B cell (primary cell): Measurements from ENCODE around the gene DUSP18. TPM values are rescaled to one million over a fixed set of nuclear protein-coding genes. Genes with fewer than 3 reads are reported as not detected.
"Not testable (repeated sequence)": the region's sequence is repeated elsewhere in the genome, so short reads cannot be mapped to it uniquely, and the experiment has no call there.

ENCODE experiments used
- ATAC-seq: fragments of 200-7000 bp; cut with Tn5 transposase; one replicate; pipeline ENCODE4 v1.10.0; 2021; ENCODE audit warnings: low read depth, mild to moderate bottlenecking, moderate number of reproducible peaks, moderate library complexity
- CTCF ChIA-PET: fragments of 350-600 bp; sonication (Branson Sonifier 250); formaldehyde crosslinking; loops from one replicate; lab custom pipeline; 2021; ENCODE audit warnings: antibody characterized with exemption, inconsistent platforms; lab: Charles Lee
- POLR2A ChIA-PET: fragments of 350-600 bp; sonication (Branson Sonifier 250); formaldehyde crosslinking; loops from one replicate; lab custom pipeline; 2021; ENCODE audit warnings: antibody characterized with exemption; lab: Charles Lee
- DNase-seq: peaks from one replicate; pipeline ENCODE4 v3.0.0; 2013
- H2AFZ ChIP-seq: 2 replicates; pipeline ENCODE4 v1.6.1; 2012; ENCODE audit warnings: mild to moderate bottlenecking, low read depth, low read length; ENCODE audit not compliant: insufficient read depth, poor library complexity, severe bottlenecking
- H3K27ac ChIP-seq, 2 donors: 1 replicate in 1 of 2; 2 replicates in 1 of 2; pipeline ENCODE4 v1.5.1; 2012 to 2013; ENCODE audit warnings: low read length in 2 of 2, mild to moderate bottlenecking in 2 of 2, moderate library complexity in 1 of 2
- H3K27me3 ChIP-seq, 4 experiments: fragments of 200-600 bp in 1 of 4; sonication (generic) in 1 of 4; replicated peaks in 1 of 4; 1 replicate in 2 of 4; 2 replicates in 2 of 4; pipeline versions ENCODE4 v1.6.1 to v1.7.0; 2013 to 2016; ENCODE audit warnings: low read length in 3 of 4, mild to moderate bottlenecking in 2 of 4, mixed read lengths in 1 of 4, moderate library complexity in 1 of 4; ENCODE audit not compliant: insufficient read depth in 4 of 4, control insufficient read depth in 3 of 4; ENCODE audit errors: control extremely low read depth in 1 of 4
- H3K36me3 ChIP-seq, 2 experiments: replicated peaks in 1 of 2; 1 replicate in 1 of 2; 2 replicates in 1 of 2; pipeline versions ENCODE4 v1.6.1 to v1.7.1; 2013; ENCODE audit warnings: low read length in 1 of 2; ENCODE audit not compliant: insufficient read depth in 2 of 2, control insufficient read depth in 1 of 2; ENCODE audit errors: control extremely low read depth in 1 of 2, extremely low read depth in 1 of 2
- H3K4me1 ChIP-seq, 2 donors: fragments of 200-600 bp in 1 of 2; sonication (generic) in 1 of 2; 1 replicate in 1 of 2; 2 replicates in 1 of 2; pipeline versions ENCODE4 v1.5.1 to v1.6.1; 2013 to 2017; ENCODE audit warnings: low read length in 2 of 2; ENCODE audit not compliant: control insufficient read depth in 2 of 2, insufficient read depth in 2 of 2
- H3K4me2 ChIP-seq: replicated peaks from 2 replicates; pipeline ENCODE3; 2012; ENCODE audit warnings: mild to moderate bottlenecking, low read depth, low read length; ENCODE audit not compliant: poor library complexity, severe bottlenecking
- H3K4me3 ChIP-seq, 5 experiments: fragments of 200-600 bp in 1 of 5; sonication (generic) in 1 of 5; 1 replicate in 3 of 5; 2 replicates in 2 of 5; pipeline versions ENCODE4 v1.5.1 to v1.7.0; 2011 to 2016; ENCODE audit warnings: low read length in 4 of 5, mild to moderate bottlenecking in 4 of 5, low read depth in 2 of 5, control low read depth in 1 of 5, moderate library complexity in 1 of 5; ENCODE audit not compliant: insufficient read depth in 1 of 5; ENCODE audit errors: control extremely low read depth in 1 of 5, extremely low read depth in 1 of 5
- H3K79me2 ChIP-seq: fragments of 200-600 bp; sonication (generic); one replicate; pipeline ENCODE4 v1.6.0; 2016; ENCODE audit warnings: low read length; ENCODE audit not compliant: control insufficient read depth, insufficient read depth
- H3K9ac ChIP-seq: fragments of 200-600 bp; sonication (generic); 2 replicates; pipeline ENCODE4 v1.6.1; 2017; ENCODE audit warnings: mild to moderate bottlenecking, low read length, moderate library complexity
- H3K9me3 ChIP-seq, 3 donors: one replicate each; pipeline versions ENCODE4 v1.6.1 to v1.7.1; 2013; ENCODE audit warnings: low read length in 2 of 3; ENCODE audit not compliant: control insufficient read depth in 2 of 3, insufficient read depth in 1 of 3; ENCODE audit errors: control extremely low read depth in 1 of 3
- H4K20me1 ChIP-seq: 2 replicates; pipeline ENCODE4 v1.6.0; 2012; ENCODE audit warnings: mild to moderate bottlenecking, low read length; ENCODE audit not compliant: insufficient read depth, control insufficient read depth, poor library complexity, severe bottlenecking
- H3K27ac Mint-ChIP-seq: one replicate; pipeline ENCODE4 v1.8.0; 2021; ENCODE audit warnings: mixed read lengths
- H3K27me3 Mint-ChIP-seq: one replicate; pipeline ENCODE4 v1.8.0; 2021; ENCODE audit warnings: mixed read lengths
- H3K4me1 Mint-ChIP-seq: one replicate; pipeline ENCODE4 v1.8.0; 2021; ENCODE audit warnings: mixed read lengths
- H3K4me3 Mint-ChIP-seq: one replicate; pipeline ENCODE4 v1.8.0; 2021; ENCODE audit warnings: mixed read lengths
- H3K9me3 Mint-ChIP-seq: one replicate; pipeline ENCODE4 v1.8.0; 2022; ENCODE audit warnings: mixed read lengths; ENCODE audit not compliant: insufficient read depth
- CTCF ChIP-seq: fragments of 200-600 bp; IDR thresholded peaks from one replicate; pipeline ENCODE4 v1.8.0; 2022; ENCODE audit warnings: antibody characterized with exemption, mild to moderate bottlenecking
- EZH2 ChIP-seq: IDR thresholded peaks from 2 replicates; pipeline ENCODE4 v1.6.1; 2012; ENCODE audit warnings: borderline replicate concordance, low read depth, mild to moderate bottlenecking, moderate library complexity, low read length; ENCODE audit not compliant: insufficient read depth, poor library complexity, severe bottlenecking
- WGBS: methylation state at CpG from one replicate; pipeline ENCODE4 v1.1.5; 2013; ENCODE audit warnings: missing lambda C conversion rate; ENCODE audit not compliant: insufficient coverage; 5-methylcytosine and 5-hydroxymethylcytosine counted together
- intact Hi-C: fragments of 100-400 bp; cut with micrococcal nuclease; formaldehyde crosslinking; loops from one replicate; pipeline ENCODE4 v1.10.0; 2022
- polyA plus RNA-seq: library from polyadenylated mRNA; depleted of rRNA; stranded (reverse); fragments of >200 nt; gene quantifications from 2 replicates; pipeline ENCODE4 v1.2.3, GENCODE V29; 2012
- total RNA-seq, 2 donors: library from RNA; stranded (reverse); fragments of 120-200 nt in 1 of 2; gene quantifications; 1 replicate in 1 of 2; 2 replicates in 1 of 2; pipeline versions ENCODE4 v1.2.3 to v1.2.4, GENCODE V29; 2013 to 2022

DUSP18 gene
- total and polyA plus RNA-seq, 2 donors (not counting 1 experiment from before 2014, with no cell fraction given) = 20.6 to 21.2 TPM

- H3K27ac Mint-ChIP-seq = no peak overlapping the region
- Histone ChIP-seq H3K27ac (no peak overlapping the region), H3K79me2 (no peaks in the 10 kb centered on the region), H3K4me1 (no peaks in the 10 kb centered on the region), H2AFZ (no peak overlapping the region), H3K4me2 (no peak overlapping the region), H3K9ac (no peak overlapping the region), H4K20me1 (no peaks in the 10 kb centered on the region), H3K27me3 (peaks cover 0 to 3% (median 0%) of the 10 kb centered on the region in 4 experiments), H3K4me3 (no peak overlapping the region), H3K36me3 (no peaks in the 10 kb centered on the region), H3K9me3 (no peaks in the 10 kb centered on the region)
- DNase-seq (no peak), ATAC-seq (no peak)
- no peak for TF ChIP-seq CTCF
- TF ChIP-seq EZH2 = no peak
- no peaks in the 10 kb centered on the region for H3K9me3 Mint-ChIP-seq
- H3K4me3 Mint-ChIP-seq = no peak overlapping the region
- H3K4me1 Mint-ChIP-seq = no peaks in the 10 kb centered on the region
- no CpG with 5 or more reads among the region's 1 CpG for WGBS
- POLR2A ChIA-PET = no interaction called here
- CTCF ChIA-PET = interaction anchor here (0.5 kb wide), 1 partner anchor 212 kb away, joined by 3 read pairs; no protein-coding TSS in a partner anchor
- H3K27me3 Mint-ChIP-seq = peaks cover 39% of the 10 kb centered on the region
- intact Hi-C loops = no loop called here
Measured at GRCh38 chr22:30680991-30681770, 13.5 kb upstream of the DUSP18 start.

- peaks cover 39% of the 10 kb centered on the region for H3K27me3 Mint-ChIP-seq
- H3K4me2 ChIP-seq, H3K27ac Mint-ChIP-seq, DNase-seq, H3K4me1 Mint-ChIP-seq, intact Hi-C loops, CTCF ChIA-PET, H3K4me3 Mint-ChIP-seq, H3K9ac ChIP-seq, H3K4me3 ChIP-seq, H3K27ac ChIP-seq, H3K9me3 ChIP-seq, H3K4me1 ChIP-seq, H4K20me1 ChIP-seq, H3K27me3 ChIP-seq, H3K9me3 Mint-ChIP-seq, H3K79me2 ChIP-seq, H3K36me3 ChIP-seq, H2AFZ ChIP-seq, ATAC-seq: not testable (repeated sequence)
- WGBS = 83% methylated on average over 7 of the region's 12 CpGs
- POLR2A ChIA-PET = interaction anchor here (0.5 kb wide), 1 partner anchor 211 kb away, joined by 3 read pairs; no protein-coding TSS in a partner anchor
Measured at GRCh38 chr22:30679895-30680690, 12.4 kb upstream of the DUSP18 start.

- H3K27ac Mint-ChIP-seq, intact Hi-C loops: not testable (repeated sequence)
Measured at GRCh38 chr22:30676565-30676964, 8.9 kb upstream of the DUSP18 start.

More at GRCh38 chr22:30676565-30676964, 8.9 kb upstream of the DUSP18 start:
- ATAC-seq, H4K20me1 ChIP-seq, H3K79me2 ChIP-seq, H3K9ac ChIP-seq, H3K4me3 Mint-ChIP-seq, H3K27ac ChIP-seq, POLR2A ChIA-PET, H3K4me1 Mint-ChIP-seq, CTCF ChIA-PET, H3K9me3 Mint-ChIP-seq, H3K4me2 ChIP-seq, H3K9me3 ChIP-seq, H3K36me3 ChIP-seq, H3K27me3 ChIP-seq, H3K4me3 ChIP-seq, DNase-seq, H2AFZ ChIP-seq, H3K4me1 ChIP-seq: not testable (repeated sequence)
- WGBS = 91% methylated on average over 2 of the region's 3 CpGs
- H3K27me3 Mint-ChIP-seq = peaks cover 35% of the 10 kb centered on the region
